ENCODE measurements around the gene KLF7. TPM values are rescaled to one million over a fixed set of nuclear protein-coding genes. Genes with fewer than 3 reads are reported as not detected.
A peak's percentile ranks its signal among the peaks of the same experiment; 100 is the strongest.

Gene KLF7
- total RNA-seq, 2 experiments from 2014 or later = 90.1 to 96.9 TPM

DNA sequence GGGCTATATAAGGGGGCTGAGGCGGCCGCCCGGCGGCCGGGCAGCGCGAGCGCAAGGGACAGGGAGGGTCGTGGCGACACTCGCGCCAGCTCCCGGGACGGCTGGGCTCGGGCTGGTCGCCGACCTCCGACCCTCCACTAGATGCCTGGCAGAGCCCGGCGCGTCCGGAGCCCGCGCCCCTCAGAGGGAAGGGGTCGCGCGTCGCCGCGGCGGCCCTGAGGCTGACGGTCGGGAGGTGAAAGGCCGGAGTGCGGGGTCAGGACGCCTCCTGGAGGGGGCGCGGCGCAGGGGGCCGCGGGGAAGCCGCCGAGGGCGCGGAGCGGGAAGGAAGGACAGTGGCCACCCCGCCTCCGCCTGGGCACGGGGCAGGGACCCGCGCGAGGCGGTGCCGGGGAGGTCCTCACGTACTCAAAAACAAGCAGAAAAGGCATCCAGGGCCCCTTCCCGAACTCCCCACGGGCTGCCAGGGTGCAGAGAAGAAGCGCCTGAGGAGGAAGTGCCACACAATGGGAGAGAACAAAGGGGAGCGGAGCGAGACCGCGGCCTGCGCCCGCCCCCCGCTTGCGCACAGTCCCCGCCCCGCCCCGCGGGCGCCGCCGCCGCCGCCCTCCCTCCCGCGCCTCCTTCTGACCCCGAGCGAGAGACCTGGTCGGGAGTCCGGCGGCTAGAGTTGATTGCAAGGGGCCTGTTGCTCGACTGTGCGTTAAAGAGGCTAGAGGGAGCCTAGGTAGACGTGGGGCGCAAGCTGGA lies 776 bp upstream of the KLF7 start:
- Mint-ChIP-seq H3K9me3 (no peaks in the 10 kb centered on the region), H3K4me1 (ENCODE audit: low read depth) (peaks cover 48% of the 10 kb centered on the region), H3K36me3 (ENCODE audit: low read depth) (peaks cover 26% of the 10 kb centered on the region), H3K27me3 (no peaks in the 10 kb centered on the region), H3K27ac (peak overlapping the region; percentile 97), H3K4me3 (peak overlapping the region; percentile 99)
- Histone ChIP-seq H3K9me3 (ENCODE audit: control insufficient read depth in 1 of 2, insufficient read depth in 1 of 2, low read length in 2 of 2) (no peaks in the 10 kb centered on the region), H3K27me3 (ENCODE audit: control insufficient read depth in 1 of 2, insufficient read depth in 2 of 2, low read length in 2 of 2) (no peaks in the 10 kb centered on the region), H3K36me3 (ENCODE audit: insufficient read depth, low read length) (no peaks in the 10 kb centered on the region), H3K27ac (ENCODE audit: low read depth in 1 of 2, low read length in 2 of 2) (peak overlapping the region; percentile 95 to 99), H3K4me3 (ENCODE audit: low read length) (peak overlapping the region; percentile 71), H3K4me1 (ENCODE audit: insufficient read depth, low read length) (peaks cover 33% of the 10 kb centered on the region)
- CTCF ChIA-PET = interaction anchor here (1.1 to 7.8 kb wide), 2 partner anchors 24 to 43 kb away, joined by 3 to 44 read pairs; no protein-coding TSS in a partner anchor
- peak; percentile 21 for TF ChIP-seq CTCF (IDR thresholded peaks at IDR 0.05)
- intact Hi-C loops (cut with DNase I, micrococcal nuclease) = loop anchor here (1.0 to 10.0 kb wide), 11 partner anchors 23 to 1086 kb away; partner anchors contain the start of genes CCNYL1 (in 1 of the 2), CREB1 (in 1 of the 2) and INO80D (in 1 of the 2)
- POLR2A ChIA-PET = interaction anchor here (0.6 to 9.7 kb wide), 46 partner anchors 10 to 1088 kb away, joined by 3 to 463 read pairs (median 4); partner anchors contain the start of genes CREB1, FASTKD2, IDH1 and INO80D
- peak; percentile 53 to 85 (median 64) for DNase-seq
- ATAC-seq (ENCODE audit: poor library complexity) = peak; percentile 37

GRCh38 chr2:207166039-207166348 lies 246 bp upstream of the KLF7 start:
- peaks cover 53% of the 10 kb centered on the region for H3K4me1 Mint-ChIP-seq (ENCODE audit: low read depth)
- no peak for TF ChIP-seq CTCF (IDR thresholded peaks at IDR 0.05)
- peak; percentile 89 to 97 (median 95) for DNase-seq
- Histone ChIP-seq H3K27me3 (ENCODE audit: control insufficient read depth in 1 of 2, insufficient read depth in 2 of 2, low read length in 2 of 2) (no peaks in the 10 kb centered on the region), H3K9me3 (ENCODE audit: control insufficient read depth in 1 of 2, insufficient read depth in 1 of 2, low read length in 2 of 2) (no peaks in the 10 kb centered on the region), H3K4me3 (ENCODE audit: low read length) (peak overlapping the region; percentile 71), H3K4me1 (ENCODE audit: insufficient read depth, low read length) (peaks cover 37% of the 10 kb centered on the region), H3K27ac (ENCODE audit: low read depth in 1 of 2, low read length in 2 of 2) (peak overlapping the region; percentile 95 to 99), H3K36me3 (ENCODE audit: insufficient read depth, low read length) (no peaks in the 10 kb centered on the region)
- ATAC-seq (ENCODE audit: poor library complexity) = peak; percentile 88
- intact Hi-C loops (cut with DNase I, micrococcal nuclease) = loop anchor here (1.0 to 10.0 kb wide), 11 partner anchors 23 to 1086 kb away; partner anchors contain the start of genes CCNYL1 (in 1 of the 2), CREB1 (in 1 of the 2) and INO80D (in 1 of the 2)
- H3K36me3 Mint-ChIP-seq (ENCODE audit: low read depth) = peaks cover 26% of the 10 kb centered on the region
- ChIA-PET CTCF (interaction anchor here (1.1 to 7.8 kb wide), 2 partner anchors 23 to 43 kb away, joined by 3 to 44 read pairs; no protein-coding TSS in a partner anchor), POLR2A (interaction anchor here (0.6 to 9.7 kb wide), 43 partner anchors 10 to 1089 kb away, joined by 3 to 463 read pairs (median 5); partner anchors contain the start of genes CREB1, FASTKD2, IDH1 and INO80D)
- H3K4me3 Mint-ChIP-seq = peak overlapping the region; percentile 99
- H3K27me3 Mint-ChIP-seq = no peaks in the 10 kb centered on the region
- H3K27ac Mint-ChIP-seq = peak overlapping the region; percentile 97
- no peaks in the 10 kb centered on the region for H3K9me3 Mint-ChIP-seq

DNA sequence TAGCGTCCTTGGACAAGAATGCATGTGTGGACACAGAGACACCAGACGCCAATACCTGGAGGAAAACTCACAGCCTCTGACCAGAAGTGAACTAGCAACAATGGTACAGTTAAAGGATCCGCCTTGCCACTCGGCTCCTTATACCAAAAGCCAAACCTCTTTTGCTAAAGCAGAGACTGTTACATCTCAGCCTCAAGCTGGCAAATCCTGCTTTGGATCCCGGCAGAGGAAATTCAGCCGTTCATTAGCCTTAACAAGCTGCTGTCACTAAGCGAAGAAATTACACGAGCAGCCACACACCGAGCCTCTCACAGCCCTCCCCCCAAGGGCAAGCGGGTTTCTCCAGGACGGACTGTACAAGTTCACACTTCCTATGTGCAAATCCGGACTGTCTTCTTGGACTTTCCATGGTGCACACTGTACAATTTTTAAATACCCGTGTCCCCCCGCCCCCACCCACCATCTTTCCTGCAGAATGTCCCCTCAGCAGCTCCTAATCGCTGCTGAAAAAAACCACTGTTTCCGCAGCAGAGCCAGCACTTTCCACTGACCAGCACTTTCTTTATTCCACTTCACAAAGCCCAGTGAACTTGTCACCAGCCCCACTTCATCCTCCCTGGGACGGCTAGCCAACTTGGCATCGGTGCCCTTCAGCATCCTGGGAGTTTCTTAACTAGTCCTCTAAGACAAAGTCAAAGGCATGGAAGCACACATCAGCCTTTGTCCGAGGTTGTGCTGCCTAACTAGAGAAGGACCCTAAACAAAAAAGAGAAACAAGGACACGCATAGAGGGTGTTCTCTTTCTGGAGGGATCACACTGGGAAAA lies 1.5 kb downstream of the KLF7 start:
- Histone ChIP-seq H3K4me1 (ENCODE audit: insufficient read depth, low read length) (peaks cover 37% of the 10 kb centered on the region), H3K36me3 (ENCODE audit: insufficient read depth, low read length) (no peaks in the 10 kb centered on the region), H3K4me3 (ENCODE audit: low read length) (peak overlapping the region; percentile 71), H3K27me3 (ENCODE audit: control insufficient read depth in 1 of 2, insufficient read depth in 2 of 2, low read length in 2 of 2) (no peaks in the 10 kb centered on the region), H3K27ac (ENCODE audit: low read depth in 1 of 2, low read length in 2 of 2) (peak overlapping the region; percentile 47 to 99), H3K9me3 (ENCODE audit: control insufficient read depth in 1 of 2, insufficient read depth in 1 of 2, low read length in 2 of 2) (no peaks in the 10 kb centered on the region)
- ATAC-seq (ENCODE audit: poor library complexity) = no peak
- peaks cover 71% of the 10 kb centered on the region for H3K4me1 Mint-ChIP-seq (ENCODE audit: low read depth)
- DNase-seq = peak in 6 of 14 experiments; percentile 12 to 52 (median 46)
- TF ChIP-seq CTCF (IDR thresholded peaks at IDR 0.05) = no peak
- POLR2A ChIA-PET = interaction anchor here (0.7 to 9.7 kb wide), 25 partner anchors 9 to 1101 kb away, joined by 3 to 463 read pairs (median 11); partner anchors contain the start of genes CREB1, FASTKD2, MDH1B and METTL21A
- H3K36me3 Mint-ChIP-seq (ENCODE audit: low read depth) = peaks cover 26% of the 10 kb centered on the region
- CTCF ChIA-PET = interaction anchor here (7.8 kb wide), 1 partner anchor 22 kb away, joined by 44 read pairs; no protein-coding TSS in a partner anchor
- peak overlapping the region; percentile 97 for H3K27ac Mint-ChIP-seq
- peak overlapping the region; percentile 99 for H3K4me3 Mint-ChIP-seq
- intact Hi-C loops (cut with DNase I, micrococcal nuclease) = loop anchor here (2.0 to 10.0 kb wide), 4 partner anchors 77 to 1079 kb away; partner anchors contain the start of genes FASTKD2 (in 1 of the 2), INO80D (in 1 of the 2), MDH1B (in 1 of the 2) and METTL21A (in 1 of the 2)
- no peaks in the 10 kb centered on the region for H3K27me3 Mint-ChIP-seq
- no peaks in the 10 kb centered on the region for H3K9me3 Mint-ChIP-seq
